NCI-H345 treated with DMSO at 0.1 percent for 48 hours (cell line): ENCODE measurements around the gene COA1.
A peak's percentile ranks its signal among the peaks of the same experiment; 100 is the strongest.

Source experiments
- DNase-seq: peaks from one replicate; lab custom pipeline; 2025; ENCODE audit not compliant: unreplicated experiment; lab: John Stamatoyannopoulos, UW

Gene COA1

DNA sequence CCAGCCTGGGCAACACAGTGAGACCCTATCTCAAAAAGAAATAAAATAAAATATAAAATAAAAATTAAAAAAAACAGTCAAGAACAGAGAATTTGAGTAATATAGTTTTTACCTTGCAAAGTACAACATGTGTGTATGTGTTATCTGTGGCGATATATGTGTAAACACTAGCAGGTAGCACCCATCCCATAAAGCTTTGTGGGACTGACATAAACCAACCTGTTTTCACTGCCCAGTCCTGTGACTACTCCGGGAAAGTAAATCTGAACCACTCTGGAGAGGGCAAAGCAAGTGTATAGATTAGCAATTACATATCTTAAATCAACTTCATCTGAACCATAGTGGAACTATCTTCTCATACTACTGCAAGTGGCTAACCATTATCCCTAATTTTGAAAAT, 72.3 kb downstream of the COA1 start:
- DNase-seq = no peak

DNA sequence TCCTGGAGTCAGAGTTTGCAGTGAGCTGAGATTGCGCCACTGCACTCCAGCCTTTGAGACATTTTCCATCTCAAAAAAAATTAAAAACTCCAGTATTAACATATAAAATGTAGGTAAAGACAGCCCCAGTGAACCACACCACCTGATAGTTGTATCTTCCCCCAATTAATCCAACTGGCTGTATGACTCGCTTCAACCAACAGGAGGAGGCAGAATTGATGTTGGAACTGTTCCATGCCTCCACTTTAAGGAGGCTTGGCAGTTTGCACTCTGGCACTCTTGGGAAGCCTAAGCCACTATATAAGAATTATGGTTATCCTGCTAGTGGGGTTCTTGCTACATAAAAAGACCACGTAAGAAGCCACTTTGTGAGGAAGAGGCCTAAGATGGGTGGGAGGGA, 73.7 kb downstream of the COA1 start:
- DNase-seq = no peak

DNA sequence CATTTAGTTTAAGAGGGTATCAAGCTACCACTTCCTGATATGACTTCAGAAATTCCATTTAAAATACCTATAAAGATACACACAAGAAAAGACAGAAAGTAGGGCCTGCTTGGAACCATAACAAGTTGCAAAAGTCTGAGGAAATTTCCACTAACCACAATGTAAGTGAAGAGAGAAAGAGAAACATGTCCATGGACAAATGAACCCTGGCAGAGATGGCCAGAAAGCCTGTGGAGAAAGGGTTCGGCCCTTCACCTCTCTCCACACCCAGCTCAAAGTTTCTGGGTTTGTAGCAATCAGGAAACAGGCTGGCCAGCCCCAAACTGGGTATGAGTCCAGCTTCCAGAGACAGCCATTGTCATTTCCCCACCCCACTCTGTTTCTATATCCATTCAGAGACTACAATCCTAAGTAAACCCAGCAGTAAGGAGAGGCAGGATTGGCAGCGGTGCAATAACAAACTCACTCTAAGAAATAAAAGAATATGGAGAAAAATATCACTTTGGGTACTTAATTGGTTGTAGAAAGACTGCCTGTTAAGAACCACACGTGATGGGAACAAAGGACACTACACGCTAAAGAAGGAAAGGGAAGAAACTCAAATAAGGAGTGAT, 75.3 kb downstream of the COA1 start:
- DNase-seq = no peak

DNA sequence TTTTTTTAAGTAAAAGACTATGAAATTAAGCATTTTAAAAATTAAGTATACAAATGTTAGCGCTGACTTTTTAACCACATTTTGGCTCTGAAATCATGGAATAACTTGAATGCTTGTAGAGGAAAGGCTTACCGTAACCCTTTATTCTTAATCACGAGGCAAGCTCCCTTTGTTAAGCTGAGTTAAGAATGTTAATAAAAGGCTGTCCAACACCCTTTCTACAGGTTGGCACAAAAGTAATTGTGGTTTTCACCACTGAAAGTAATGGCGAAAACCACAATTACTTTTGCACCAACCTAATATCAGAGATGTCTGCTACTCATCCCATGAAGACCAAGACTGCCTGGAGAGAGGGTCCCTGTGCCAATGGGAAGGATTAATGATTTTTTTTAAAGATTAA, 75.9 kb downstream of the COA1 start:
- DNase-seq = no peak

DNA sequence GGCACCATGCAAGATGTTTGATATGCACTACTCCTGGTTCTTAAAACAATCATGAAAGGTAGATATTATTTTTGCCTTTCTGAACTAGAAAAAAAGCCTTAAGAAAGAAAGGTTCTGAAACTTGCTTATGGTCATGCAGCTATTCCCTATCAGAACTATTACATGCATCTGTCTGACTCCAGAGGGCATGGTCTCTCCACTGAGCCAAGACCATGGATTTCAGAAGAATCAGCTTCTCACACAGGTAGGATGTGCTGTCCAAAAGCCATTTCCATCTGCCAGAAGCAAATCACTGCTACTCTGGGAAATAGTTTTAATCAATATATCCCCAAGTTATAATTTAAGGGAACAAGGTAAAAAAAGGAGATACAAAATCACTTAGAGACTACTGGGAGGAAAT, 77.0 kb downstream of the COA1 start:
- no peak for DNase-seq

DNA sequence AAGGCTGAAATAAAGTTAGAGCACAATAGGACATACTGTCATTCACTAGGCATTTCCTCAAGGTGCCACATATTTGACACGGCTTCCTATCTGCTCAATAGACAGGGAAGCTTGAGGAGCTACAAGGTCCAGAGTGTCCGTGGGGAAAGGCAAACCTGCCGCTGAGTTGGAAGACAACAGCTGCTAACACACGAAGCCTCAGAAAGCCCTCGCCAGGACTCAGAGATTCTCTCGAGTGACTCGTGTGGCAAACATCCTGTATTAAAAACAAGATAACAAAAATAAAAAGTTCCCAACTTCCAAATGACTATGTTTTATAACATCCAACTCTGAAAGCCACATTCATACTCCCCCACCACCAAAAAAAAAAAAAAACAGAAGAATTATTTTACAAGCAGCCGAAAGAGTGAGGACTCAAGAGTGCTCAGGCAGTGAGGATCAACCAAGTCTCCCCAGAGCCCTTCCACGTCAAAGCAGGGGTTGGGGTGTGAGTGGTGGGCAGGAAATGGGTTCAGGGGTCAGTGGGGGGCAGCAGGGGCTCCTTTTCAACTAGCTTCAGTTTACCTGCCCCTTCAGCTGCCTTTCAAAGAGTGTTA, 78.8 kb downstream of the COA1 start:
- DNase-seq = no peak

DNA sequence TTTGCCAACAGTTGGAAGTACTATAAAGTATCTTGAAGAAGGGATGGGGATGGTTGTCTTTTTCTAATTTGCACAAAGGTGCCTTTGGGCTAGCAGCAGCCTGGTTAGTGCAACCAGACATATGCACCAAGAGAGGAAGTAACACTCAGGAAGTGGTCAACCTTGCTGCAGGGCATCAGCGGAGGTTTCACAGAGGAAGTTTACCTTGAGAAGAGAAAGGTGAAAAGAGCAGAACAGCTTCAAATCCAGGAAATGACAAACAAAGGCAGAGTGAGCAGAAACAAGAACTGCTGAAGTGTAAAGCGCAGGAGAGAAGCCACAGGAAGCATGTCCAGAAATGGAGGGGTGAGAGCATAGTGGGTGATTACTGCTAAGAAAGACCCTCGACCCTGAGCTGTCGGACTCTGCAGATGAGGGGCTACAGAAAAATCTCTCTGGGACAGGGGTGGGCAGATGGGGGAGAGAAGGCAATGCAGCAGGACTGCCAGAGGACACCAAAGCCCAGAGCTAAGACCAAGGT, 79.5 kb downstream of the COA1 start:
- DNase-seq = no peak

DNA sequence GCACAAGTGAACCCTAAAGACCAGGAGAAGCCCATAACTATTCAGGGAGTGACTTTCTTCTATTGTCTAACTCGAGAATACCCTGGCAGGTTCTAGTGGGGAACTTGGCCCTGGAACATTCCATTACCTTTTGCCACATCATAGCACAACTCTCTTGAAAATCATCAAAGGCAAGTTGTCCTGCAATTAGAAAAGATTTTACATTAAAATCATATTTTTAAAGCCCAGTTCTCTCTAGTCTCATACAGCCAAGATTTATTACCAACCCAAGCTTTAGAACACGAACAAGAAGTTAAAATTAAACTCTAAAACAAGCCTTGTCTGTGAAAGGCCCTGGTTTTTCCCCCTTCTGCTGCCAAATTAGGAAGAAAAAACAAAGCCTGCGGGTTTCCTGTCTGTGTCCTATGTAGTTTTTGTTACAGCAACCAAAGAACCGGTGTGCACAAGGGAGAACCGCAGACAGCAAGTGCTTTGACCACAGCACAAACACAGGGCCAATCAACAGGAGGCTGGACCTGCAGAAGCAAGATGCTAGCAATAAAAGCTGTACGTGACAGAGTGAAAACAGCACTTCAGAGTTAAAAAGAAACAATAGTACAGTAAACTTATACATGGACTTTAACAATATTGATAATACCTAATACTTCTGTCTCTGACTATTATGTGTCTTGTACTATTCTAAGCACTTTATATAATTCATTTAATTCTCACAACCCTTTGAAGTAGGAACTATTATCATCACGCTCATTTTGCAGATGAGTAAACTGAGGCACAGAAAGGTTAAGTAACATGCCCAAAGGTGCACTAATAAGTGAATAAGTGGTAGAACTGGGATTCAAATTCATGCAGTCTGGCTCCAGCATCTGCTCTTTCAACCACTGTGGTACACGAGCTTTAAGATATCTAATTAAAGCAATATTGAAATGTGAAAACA, 80.6 kb downstream of the COA1 start:
- no peak for DNase-seq

DNA sequence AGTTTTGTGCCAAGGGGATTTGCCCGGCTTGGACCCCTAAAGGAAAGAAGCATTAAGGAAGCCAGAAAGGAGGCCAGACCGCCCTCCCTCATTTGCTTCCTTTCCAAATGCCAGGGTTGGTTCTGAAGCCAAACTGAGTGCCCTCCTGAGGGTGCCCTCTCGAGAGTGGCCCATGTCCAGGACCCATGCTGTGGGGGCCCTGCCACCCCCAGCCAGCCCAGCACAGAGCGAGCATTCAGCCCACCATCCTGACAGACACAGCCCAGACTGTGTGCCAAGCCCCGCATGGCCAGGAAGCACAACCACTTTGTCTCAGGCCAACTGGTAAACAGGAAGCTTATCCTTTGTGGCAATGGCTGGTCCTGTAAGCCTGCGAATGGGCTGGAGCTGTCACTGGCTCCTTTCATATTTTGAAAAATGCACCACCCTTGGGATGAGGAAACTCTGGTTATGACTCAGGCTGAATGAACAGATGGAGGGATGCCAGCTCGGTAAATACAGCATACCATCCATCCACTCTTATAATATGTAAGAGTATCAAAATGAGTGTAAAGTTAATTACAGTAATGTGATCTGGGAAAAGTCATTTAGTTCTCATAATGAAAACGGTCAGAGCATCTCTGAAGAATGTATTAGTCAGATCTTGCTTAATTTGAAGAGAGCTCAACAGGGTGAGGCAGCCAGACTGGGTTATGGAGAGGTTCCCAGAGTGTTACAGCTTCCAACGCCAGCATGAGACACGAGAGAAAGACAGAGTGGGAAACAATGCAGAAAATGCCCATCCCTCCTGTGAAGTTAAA, 81.5 kb downstream of the COA1 start:
- no peak for DNase-seq

DNA sequence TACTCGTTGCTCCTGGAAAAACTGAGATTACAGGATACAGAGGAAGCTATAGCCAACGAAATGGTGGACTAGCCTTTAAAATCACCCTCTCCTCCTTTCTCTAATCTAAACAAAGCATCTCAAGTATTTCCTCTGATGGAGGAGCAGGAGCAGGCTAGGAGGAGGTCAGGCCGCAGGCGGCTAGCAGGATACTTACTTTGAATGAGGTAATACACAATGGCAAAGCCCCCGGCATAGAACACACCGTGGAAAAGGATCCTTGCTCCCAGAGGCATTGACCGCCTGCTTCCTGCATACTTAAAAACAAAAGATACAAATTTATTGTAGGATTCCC, 82.0 kb downstream of the COA1 start:
- no peak for DNase-seq

DNA sequence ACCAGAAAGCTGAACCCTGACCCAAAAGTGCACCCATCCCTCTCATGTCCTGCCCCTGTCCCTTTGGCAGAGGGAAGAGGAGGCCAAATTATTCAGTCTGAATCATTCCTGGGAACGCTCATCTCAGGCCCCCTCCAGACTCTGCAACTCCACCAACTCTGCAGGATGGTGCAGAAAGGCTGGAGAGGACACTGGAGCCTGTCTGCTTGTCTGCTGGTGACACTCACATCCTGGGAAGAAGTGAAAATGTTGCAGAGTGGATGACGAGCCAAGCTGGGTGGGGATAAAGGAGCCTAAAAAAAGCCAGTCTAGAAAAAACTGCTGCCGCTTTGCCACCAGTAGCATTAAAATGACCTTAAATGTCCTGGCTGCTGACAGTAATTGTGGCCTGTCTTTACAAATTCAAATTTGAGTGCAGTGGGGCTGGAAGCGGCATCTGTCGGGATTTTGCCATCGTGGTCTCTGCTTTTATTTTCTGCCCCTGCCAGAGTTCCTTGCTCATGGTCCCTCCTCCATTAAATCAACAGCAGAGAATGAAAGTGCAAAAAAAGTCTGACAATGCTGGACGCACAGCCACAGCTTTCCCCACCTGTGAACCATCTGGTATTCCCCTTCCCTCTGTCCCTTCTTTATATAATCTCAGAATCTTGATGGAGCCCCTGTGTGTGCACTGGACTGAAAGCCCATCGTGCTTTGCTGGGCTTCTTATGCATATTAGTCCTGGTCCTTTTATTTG, 82.6 kb downstream of the COA1 start:
- no peak for DNase-seq

DNA sequence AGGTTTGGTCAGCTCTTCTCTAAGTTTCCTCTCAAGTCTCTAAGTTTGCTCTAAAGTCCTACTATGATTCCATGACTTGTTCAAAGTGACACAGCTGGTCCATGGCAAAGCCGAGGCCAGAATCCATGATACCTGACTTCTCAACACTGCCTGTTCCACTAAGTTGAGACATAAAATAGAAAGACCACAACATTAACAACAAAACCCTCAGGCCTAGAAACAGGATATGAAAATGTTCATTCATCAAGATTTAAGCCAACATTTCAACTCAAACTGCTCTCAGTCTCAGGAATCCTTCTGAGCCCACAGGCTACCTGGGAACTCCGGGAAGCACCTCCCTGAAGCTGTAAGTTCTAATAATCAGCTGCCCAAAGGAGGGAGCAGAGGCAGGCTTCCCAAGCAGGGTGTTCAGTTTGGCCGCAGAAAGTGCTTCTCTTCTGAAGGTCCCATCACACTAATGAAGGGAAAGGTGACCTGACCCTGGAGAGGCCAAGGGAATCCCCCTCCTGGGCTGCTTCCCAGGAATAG, 83.6 kb downstream of the COA1 start:
- DNase-seq = no peak

DNA sequence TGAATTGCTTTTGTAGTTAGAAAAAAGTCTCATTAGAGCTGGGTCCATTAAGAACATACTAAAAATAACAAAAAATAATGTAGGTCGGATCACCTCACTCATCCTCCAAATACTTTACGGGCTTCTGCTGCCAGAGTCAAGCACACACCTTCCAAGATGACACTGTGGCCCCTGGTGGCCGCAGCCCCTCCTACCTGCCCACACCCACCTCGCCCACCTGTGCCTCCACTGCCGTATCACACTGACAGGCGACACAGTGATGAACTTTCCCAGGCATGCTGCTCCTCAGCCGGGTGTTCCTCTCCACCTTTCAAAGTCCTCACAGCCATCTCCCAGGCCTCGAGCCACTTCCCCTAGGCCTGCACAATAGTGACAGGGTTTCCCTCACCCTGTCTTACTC, 85.5 kb downstream of the COA1 start:
- DNase-seq = no peak

DNA sequence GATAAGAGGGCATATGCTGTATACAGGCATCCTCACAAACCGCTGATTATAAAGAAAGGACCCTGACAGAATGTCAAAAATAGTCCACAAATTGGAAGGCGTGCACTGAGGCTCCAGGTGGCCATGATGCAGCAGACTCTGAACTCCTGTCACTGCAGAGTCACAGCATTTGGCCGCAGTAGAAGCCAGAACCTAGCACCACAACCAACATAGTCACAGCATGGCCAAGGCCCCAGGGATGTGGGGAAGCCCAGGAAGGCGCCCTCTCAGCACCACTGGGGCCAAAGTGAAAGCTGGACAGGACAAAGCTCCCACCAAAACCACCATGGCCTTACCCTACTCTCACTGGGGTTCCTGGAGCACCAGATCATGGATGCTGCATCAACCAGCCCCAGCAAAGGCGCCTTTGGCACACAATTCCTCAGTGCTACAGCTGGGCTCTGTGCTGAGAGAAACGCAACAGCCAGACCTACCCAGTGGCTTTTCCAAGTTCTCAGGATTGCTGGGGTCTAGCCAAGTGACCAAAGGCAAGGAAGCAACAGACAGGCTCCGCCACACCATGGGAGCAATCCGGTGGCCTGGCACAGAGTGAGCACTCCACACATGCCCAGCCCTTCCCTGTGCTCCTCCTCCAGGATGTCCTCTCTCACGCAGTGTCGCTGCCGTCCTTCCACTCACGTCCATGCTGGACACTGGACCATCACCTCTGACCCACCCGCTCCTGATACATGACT, 86.3 kb downstream of the COA1 start:
- DNase-seq = no peak

DNA sequence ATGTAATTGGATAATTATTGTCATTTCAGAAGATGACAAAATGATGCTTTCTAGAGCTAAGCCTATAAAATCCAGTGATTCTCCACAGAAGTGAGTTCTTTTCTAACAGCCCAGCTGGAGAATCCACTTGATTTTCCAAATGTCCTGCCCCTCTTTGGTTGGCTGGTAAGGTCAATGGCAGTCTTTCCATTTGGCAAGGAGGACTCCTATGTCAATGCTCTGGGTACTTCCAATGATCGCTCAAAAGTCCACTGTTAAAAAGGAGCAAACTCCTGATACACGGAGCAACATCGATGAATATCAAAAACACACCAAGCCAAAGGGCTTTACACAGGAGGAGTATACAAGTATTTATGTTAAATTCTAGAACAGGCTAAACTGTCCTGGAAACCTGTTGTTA, 88.6 kb downstream of the COA1 start:
- no peak for DNase-seq

DNA sequence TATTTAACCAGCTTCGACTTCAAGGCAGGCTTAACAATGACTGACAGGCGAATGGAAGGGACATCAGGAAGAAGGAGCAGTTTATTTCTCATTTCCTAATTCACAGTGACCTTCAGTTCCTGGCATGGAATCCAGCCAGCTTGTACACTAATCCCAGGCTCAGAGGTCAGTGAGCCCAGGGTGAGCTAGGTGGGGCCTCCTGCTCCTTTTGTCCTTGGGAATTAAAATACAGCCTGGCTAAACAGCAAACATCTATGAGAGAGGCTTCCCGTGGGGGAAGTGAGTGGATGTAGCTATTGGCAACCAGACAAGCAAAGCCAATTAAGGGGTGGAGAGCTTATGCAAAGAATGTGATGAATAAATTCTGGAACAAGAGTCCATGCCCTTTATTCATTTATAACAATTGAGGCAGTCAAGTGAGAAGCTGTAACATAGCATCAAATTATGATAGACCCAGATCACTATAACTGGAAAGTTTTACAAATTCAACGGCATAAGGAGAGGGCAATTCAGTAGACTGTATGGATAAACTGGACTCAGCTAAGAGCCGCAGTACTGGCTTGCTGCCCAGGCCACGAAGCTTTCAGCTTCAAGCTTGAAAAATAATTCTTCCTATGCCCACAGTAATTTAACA, 89.3 kb downstream of the COA1 start:
- DNase-seq = peak; percentile 88

DNA sequence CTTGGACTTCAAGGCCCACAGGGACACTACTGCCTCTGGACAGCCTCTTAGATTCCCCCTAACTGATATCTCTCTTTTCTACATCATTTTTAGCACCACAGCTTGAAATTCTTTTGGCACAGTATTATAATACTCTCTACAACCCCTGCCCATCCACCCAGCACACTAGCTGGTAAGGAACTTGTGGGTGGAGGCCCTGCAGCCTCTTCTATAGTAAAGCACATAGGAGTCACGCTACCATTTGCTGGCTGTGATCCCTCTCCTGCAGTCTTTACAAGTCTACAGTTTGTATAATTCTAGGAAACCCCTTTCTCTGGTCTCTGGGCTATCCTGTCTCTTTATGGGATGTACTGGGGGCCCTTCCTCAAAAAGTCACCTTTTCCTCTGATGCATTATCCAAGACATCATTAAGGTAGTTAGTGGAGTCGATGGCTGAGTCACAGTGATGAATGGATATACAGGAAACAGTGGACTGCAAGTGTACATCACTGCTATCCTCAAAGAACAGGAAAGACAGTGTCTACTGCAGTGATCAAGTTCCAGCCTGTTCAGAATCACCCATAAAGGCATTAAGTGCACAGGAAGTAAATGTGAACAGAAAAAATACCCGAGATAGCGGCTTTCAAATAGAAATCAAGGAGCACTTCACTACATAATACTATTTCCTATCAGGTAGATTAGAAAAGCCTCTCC, 92.1 kb downstream of the COA1 start:
- DNase-seq = no peak

DNA sequence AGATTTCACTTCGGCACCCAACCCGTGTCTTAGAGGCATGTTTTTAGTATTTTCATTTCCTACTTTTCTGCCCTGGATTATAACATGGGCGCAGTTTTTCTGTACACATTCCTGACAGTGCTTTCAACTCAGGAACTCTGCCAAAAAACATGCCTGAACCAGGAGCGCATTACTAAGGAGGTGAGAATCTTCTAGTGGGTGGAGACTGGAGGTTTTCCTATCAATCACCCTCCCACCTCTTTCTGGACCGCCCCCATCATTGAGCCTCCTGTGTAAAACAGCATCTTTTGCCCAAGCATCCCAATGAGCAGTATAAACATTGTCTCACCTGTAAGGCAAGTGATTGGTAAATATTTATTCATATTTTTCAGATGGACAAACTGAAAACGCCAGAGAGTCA, 93.2 kb downstream of the COA1 start:
- no peak for DNase-seq

DNA sequence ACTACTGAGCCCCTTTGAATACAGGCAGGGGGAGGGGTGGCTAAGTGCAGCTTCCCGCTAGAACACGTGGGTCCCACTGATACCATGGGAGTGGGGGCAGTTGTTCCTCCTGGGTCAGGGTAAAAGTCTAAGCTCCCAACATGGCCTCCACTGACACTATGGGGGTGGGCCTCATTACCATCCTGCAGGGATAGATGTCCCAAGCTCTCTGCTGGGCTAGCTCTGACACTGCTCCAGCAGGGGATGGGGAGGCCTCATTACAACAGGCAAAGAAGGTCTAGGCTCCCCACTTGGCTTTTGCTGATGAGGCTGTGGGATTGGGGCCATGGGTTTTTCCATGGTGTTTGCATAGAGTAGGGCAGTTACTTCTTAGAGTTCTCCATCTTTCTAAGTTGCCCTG, 94.9 kb downstream of the COA1 start:
- no peak for DNase-seq
